ENCODE data around the gene ZNF680.

The ZNF680 gene

DNA sequence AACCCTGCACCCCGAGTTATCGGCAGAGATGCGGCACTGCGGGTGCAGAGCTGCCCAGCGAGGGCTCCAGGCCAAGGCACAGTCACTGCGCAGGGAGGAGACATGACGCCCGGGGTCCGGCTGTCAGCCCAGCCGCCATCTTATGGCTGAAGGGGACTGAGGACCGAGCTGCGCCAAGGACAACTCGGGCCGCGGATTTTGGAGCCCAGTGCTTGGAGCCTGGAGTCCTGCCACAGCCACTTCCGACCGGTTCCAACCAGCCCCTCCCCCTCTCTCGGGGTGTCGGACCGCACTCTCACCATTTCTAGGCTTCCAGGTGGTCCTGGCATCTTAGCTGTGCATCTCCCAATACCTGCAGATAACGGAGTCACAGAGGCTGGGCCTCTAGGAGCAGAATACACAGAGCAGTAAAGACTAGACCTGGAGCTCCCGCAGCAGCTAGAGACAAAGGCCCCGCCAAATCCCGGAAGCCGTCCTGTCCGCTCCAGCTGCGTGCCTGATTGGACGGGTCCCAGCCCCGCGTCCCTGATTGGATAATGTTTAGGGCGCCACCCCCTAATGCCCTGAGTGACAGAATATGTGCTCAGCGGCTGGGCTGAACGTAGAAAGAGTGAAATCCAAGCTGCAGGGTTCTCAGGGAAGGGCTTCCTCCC, at the start of gene ZNF680:
Gene ZNF680 (minus strand): TSS at position 446 of the 653 bp plus-strand sequence. CDS start 117 bp downstream, at position 329.
- Histone ChIP-seq H3K9me3 (ENCODE audit: control insufficient read depth, insufficient read depth, low read length) (peaks cover 21% of the 10 kb centered on the region; the same call in 1 of the 2 replicates), H3K27me3 (ENCODE audit: control insufficient read depth, low read length) (no peaks in the 10 kb centered on the region), H3K4me3 (ENCODE audit: low read length) (peak within 1 kb of the TSS; percentile 96), H3K4me1 (ENCODE audit: control insufficient read depth, low read length) (peaks cover 15% of the 10 kb centered on the region), H4K20me1 (ENCODE audit: control insufficient read depth, insufficient read depth, low read depth, low read length) (no peaks in the 10 kb centered on the region), H3F3A (ENCODE audit: control insufficient read depth, insufficient read depth) (no peaks in the 10 kb centered on the region), H3K9me2 (replicated peaks; ENCODE audit: control insufficient read depth, low read length) (no peaks in the 10 kb centered on the region), H3K27ac (ENCODE audit: low read depth, low read length) (peak within 1 kb of the TSS; percentile 77), H3K36me3 (ENCODE audit: control insufficient read depth, low read length) (peaks cover 39% of the 10 kb centered on the region), H3K79me2 (ENCODE audit: control insufficient read depth, low read length) (peaks cover 50% of the 10 kb centered on the region), H3K4me2 (ENCODE audit: low read length) (peak within 1 kb of the TSS; percentile 58)
- no peak for TF ChIP-seq EZH2phosphoT487 (IDR thresholded peaks at IDR 0.05; ENCODE audit: borderline replicate concordance, low read length)
- TF ChIP-seq CTCF (IDR thresholded peaks at IDR 0.05; ENCODE audit: low read depth, low read length, poor library complexity, severe bottlenecking), result no peak

- Histone ChIP-seq H3K36me3 (ENCODE audit: control insufficient read depth, low read length) (no peaks in the 10 kb centered on the region), H3F3A (ENCODE audit: control insufficient read depth, insufficient read depth) (no peaks in the 10 kb centered on the region), H3K9me3 (ENCODE audit: control insufficient read depth, insufficient read depth, low read length) (no peaks in the 10 kb centered on the region), H3K27me3 (ENCODE audit: control insufficient read depth, low read length) (no peaks in the 10 kb centered on the region), H3K27ac (ENCODE audit: low read depth, low read length) (no peak overlapping the region), H3K4me3 (ENCODE audit: low read length) (no peak overlapping the region), H4K20me1 (ENCODE audit: control insufficient read depth, insufficient read depth, low read depth, low read length) (no peaks in the 10 kb centered on the region), H3K79me2 (ENCODE audit: control insufficient read depth, low read length) (no peaks in the 10 kb centered on the region), H3K4me2 (ENCODE audit: low read length) (no peak overlapping the region), H3K4me1 (ENCODE audit: control insufficient read depth, low read length) (no peaks in the 10 kb centered on the region), H3K9me2 (replicated peaks; ENCODE audit: control insufficient read depth, low read length) (no peaks in the 10 kb centered on the region; the same call in 1 of the 2 replicates)
- TF ChIP-seq CTCF (IDR thresholded peaks at IDR 0.05; ENCODE audit: low read depth, low read length, poor library complexity, severe bottlenecking), result no peak
- TF ChIP-seq EZH2phosphoT487 (IDR thresholded peaks at IDR 0.05; ENCODE audit: borderline replicate concordance, low read length), result no peak
Measured at GRCh38 chr7:64612452-64612851, 49.6 kb upstream of the ZNF680 start.

DNA sequence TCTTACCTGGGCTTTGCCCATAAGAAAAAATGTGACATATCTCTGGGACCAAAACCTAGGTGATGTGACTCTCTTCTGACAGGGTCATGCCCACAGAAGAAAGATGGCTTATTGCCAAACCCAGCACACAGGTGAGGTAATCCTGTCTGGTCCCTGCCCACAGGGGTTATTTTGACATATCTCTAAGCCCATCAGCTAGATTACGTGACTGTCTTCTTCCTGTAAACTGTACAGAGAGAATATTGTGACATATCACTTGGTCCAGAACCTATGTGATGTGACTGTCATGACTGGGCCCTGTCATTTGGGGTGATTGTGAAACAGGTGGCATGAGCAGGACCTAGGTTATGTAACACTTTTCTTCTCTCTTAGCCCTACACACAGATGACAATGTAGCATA, 48.8 kb upstream of the ZNF680 start:
- H3K36me3 ChIP-seq (ENCODE audit: control insufficient read depth, low read length), result no peaks in the 10 kb centered on the region
- H3K4me1 ChIP-seq (ENCODE audit: control insufficient read depth, low read length), result no peaks in the 10 kb centered on the region
- no peak overlapping the region for H3K4me2 ChIP-seq (ENCODE audit: low read length)
- TF ChIP-seq CTCF (IDR thresholded peaks at IDR 0.05; ENCODE audit: low read depth, low read length, poor library complexity, severe bottlenecking) (no peak), EZH2phosphoT487 (IDR thresholded peaks at IDR 0.05; ENCODE audit: borderline replicate concordance, low read length) (no peak)
- H3F3A ChIP-seq (ENCODE audit: control insufficient read depth, insufficient read depth), result no peaks in the 10 kb centered on the region
- H3K4me3 ChIP-seq (ENCODE audit: low read length), result no peak overlapping the region
- H3K9me3 ChIP-seq (ENCODE audit: control insufficient read depth, insufficient read depth, low read length), result no peaks in the 10 kb centered on the region
- H3K27me3 ChIP-seq (ENCODE audit: control insufficient read depth, low read length), result no peaks in the 10 kb centered on the region
- no peaks in the 10 kb centered on the region; the same call in 1 of the 2 replicates for H3K9me2 ChIP-seq (replicated peaks; ENCODE audit: control insufficient read depth, low read length)
- no peaks in the 10 kb centered on the region for H4K20me1 ChIP-seq (ENCODE audit: control insufficient read depth, insufficient read depth, low read depth, low read length)
- H3K79me2 ChIP-seq (ENCODE audit: control insufficient read depth, low read length), result no peaks in the 10 kb centered on the region
- no peak overlapping the region for H3K27ac ChIP-seq (ENCODE audit: low read depth, low read length)

Data from DOHH2 (cell line).